RPMI7951 (cell line): ENCODE measurements around the gene USP17L20. TPM values are rescaled to one million over a fixed set of nuclear protein-coding genes. Genes with fewer than 3 reads are reported as not detected.
"Not testable (repeated sequence)": the region's sequence is repeated elsewhere in the genome, so short reads cannot be mapped to it uniquely, and the experiment has no call there.

ENCODE experiments used
- DNase-seq: peaks from one replicate; pipeline ENCODE4 v3.0.0-alpha.2; 2012; ENCODE audit warnings: low read depth
- total RNA-seq: library from RNA; depleted of rRNA; stranded (reverse); fragments of >200 nt; shearing (Covaris generic); gene quantifications from 2 replicates; pipeline ENCODE4 v1.2.3, GENCODE V29; 2014; rRNA removed

Gene USP17L20, protein sequence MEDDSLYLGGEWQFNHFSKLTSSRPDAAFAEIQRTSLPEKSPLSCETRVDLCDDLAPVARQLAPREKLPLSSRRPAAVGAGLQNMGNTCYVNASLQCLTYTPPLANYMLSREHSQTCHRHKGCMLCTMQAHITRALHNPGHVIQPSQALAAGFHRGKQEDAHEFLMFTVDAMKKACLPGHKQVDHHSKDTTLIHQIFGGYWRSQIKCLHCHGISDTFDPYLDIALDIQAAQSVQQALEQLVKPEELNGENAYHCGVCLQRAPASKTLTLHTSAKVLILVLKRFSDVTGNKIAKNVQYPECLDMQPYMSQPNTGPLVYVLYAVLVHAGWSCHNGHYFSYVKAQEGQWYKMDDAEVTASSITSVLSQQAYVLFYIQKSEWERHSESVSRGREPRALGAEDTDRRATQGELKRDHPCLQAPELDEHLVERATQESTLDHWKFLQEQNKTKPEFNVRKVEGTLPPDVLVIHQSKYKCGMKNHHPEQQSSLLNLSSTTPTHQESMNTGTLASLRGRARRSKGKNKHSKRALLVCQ
- not detected in 2 replicates for total RNA-seq

- not testable (repeated sequence) for DNase-seq
Measured at GRCh38 chr4:9257824-9258223, at the start of gene USP17L20. Gene USP17L20 (plus strand): TSS chr4:9258124. CDS start chr4:9258124, 0 bp downstream.

DNA sequence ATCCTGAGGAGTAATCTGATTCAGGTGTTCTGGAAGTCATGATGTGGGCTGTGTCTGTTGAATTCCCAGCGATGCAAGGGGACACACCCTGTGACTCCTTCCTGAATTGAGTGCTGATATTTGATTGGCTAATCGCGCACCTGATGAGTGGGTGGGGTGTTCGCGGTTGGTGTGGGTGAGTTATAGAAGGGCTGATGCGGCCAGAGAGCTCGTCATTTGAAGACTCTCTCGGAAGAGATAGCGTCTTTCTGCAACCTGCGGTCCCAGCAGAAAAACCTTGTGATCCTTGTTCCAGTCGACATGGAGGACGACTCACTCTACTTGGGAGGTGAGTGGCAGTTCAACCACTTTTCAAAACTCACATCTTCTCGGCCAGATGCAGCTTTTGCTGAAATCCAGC is 47.6 kb upstream of the USP17L20 start, which contains the start of gene USP17L10:
USP17L10 (plus strand) TSS at position 301 of the 400 bp plus-strand sequence; CDS start at position 301, 0 bp downstream.
- not testable (repeated sequence) for DNase-seq

DNA sequence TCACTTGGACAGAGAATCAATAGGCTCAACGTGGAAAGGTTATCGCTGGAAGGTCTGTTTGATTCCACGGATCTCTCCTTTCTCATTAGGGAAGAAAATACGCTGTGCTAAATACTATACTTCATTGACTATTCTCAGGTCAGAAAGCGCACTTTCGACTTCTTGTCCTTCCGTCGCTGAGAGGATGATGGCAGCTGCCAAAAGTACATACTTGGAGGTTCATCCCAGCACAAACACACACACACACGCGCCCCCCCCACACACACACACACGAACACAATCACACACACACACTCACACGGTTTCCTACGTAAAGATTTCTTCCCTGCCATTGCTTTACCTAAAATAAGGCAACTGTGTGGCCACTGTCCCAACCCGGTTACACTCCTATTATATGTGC is 43.2 kb upstream of the USP17L20 start:
- not testable (repeated sequence) for DNase-seq

GRCh38 chr4:9215105-9215504 is 42.8 kb upstream of the USP17L20 start, which contains the start of gene USP17L11:
Gene USP17L11 (plus strand): TSS chr4:9215405. CDS start chr4:9215405, 0 bp downstream.
- DNase-seq, result not testable (repeated sequence)

DNA sequence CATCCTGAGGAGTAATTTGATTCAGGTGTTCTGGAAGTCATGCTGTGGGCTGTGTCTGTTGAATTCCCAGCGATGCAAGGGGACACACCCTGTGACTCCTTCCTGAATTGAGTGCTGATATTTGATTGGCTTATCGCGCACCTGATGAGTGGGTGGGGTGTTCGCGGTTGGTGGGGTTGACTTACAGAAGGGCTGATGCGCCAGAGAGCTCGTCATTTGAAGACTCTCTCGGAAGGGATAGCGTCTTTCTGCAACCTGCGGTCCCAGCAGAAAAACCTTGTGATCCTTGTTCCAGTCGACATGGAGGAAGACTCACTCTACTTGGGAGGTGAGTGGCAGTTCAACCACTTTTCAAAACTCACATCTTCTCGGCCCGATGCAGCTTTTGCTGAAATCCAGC is 38.1 kb upstream of the USP17L20 start, which contains the start of gene USP17L12:
USP17L12 (plus strand) TSS at position 301 of the 400 bp plus-strand sequence; CDS start at position 301, 0 bp downstream.
- DNase-seq, result not testable (repeated sequence)

DNA sequence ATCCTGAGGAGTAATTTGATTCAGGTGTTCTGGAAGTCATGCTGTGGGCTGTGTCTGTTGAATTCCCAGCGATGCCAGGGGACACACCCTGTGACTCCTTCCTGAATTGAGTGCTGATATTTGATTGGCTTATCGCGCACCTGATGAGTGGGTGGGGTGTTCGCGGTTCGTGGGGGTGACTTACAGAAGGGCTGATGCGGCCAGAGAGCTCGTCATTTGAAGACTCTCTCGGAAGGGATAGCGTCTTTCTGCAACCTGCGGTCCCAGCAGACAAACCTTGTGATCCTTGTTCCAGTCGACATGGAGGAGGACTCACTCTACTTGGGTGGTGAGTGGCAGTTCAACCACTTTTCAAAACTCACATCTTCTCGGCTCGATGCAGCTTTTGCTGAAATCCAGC is 33.3 kb upstream of the USP17L20 start, which contains the start of gene USP17L13:
USP17L13 (plus strand) TSS at position 301 of the 400 bp plus-strand sequence; CDS start at position 301, 0 bp downstream.
- not testable (repeated sequence) for DNase-seq

DNA sequence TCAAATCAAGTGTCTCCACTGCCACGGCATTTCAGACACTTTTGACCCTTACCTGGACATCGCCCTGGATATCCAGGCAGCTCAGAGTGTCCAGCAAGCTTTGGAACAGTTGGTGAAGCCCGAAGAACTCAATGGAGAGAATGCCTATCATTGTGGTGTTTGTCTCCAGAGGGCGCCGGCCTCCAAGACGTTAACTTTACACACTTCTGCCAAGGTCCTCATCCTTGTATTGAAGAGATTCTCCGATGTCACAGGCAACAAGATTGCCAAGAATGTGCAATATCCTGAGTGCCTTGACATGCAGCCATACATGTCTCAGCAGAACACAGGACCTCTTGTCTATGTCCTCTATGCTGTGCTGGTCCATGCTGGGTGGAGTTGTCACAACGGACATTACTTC is 27.7 kb upstream of the USP17L20 start:
- DNase-seq, result not testable (repeated sequence)

- DNase-seq, result not testable (repeated sequence)
Measured at GRCh38 chr4:9234085-9234484, 23.8 kb upstream of the USP17L20 start, which contains the start of gene USP17L15. Gene USP17L15 (plus strand): TSS chr4:9234385. CDS start chr4:9234385, 0 bp downstream.

GRCh38 chr4:9238461-9238860 is 19.5 kb upstream of the USP17L20 start:
- not testable (repeated sequence) for DNase-seq

DNA sequence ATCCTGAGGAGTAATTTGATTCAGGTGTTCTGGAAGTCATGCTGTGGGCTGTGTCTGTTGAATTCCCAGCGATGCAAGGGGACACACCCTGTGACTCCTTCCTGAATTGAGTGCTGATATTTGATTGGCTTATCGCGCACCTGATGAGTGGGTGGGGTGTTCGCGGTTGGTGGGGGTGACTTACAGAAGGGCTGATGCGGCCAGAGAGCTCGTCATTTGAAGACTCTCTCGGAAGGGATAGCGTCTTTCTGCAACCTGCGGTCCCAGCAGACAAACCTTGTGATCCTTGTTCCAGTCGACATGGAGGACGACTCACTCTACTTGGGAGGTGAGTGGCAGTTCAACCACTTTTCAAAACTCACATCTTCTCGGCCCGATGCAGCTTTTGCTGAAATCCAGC is 14.3 kb upstream of the USP17L20 start, which contains the start of gene USP17L17:
USP17L17 (plus strand) TSS at position 301 of the 400 bp plus-strand sequence; CDS start at position 301, 0 bp downstream.
- not testable (repeated sequence) for DNase-seq

GRCh38 chr4:9247953-9248680 is 9.8 kb upstream of the USP17L20 start, which contains the start of gene USP17L18:
Gene USP17L18 (plus strand): TSS chr4:9248630. CDS start chr4:9248630, 0 bp downstream.
- not testable (repeated sequence) for DNase-seq

GRCh38 chr4:9253078-9253477 is 4.8 kb upstream of the USP17L20 start, which contains the start of gene USP17L19:
Gene USP17L19 (plus strand): TSS chr4:9253378. CDS start chr4:9253378, 0 bp downstream.
- DNase-seq, result not testable (repeated sequence)

- not testable (repeated sequence) for DNase-seq
Measured at GRCh38 chr4:9262572-9262971, 4.6 kb downstream of the USP17L20 start, which contains the start of gene USP17L21. Gene USP17L21 (plus strand): TSS chr4:9262872. CDS start chr4:9262872, 0 bp downstream.

DNA sequence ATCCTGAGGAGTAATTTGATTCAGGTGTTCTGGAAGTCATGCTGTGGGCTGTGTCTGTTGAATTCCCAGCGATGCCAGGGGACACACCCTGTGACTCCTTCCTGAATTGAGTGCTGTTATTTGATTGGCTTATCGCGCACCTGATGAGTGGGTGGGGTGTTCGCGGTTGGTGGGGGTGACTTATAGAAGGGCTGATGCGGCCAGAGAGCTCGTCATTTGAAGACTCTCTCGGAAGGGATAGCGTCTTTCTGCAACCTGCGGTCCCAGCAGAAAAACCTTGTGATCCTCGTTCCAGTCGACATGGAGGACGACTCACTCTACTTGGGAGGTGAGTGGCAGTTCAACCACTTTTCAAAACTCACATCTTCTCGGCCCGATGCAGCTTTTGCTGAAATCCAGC is 9.4 kb downstream of the USP17L20 start, which contains the start of gene USP17L22:
USP17L22 (plus strand) TSS at position 301 of the 400 bp plus-strand sequence; CDS start at position 301, 0 bp downstream.
- not testable (repeated sequence) for DNase-seq

GRCh38 chr4:9271719-9272118 is 13.8 kb downstream of the USP17L20 start:
- DNase-seq, result not testable (repeated sequence)

Other genes with a start within 250 kb of the USP17L20 start
- gene FAM90A26, start 87.7 kb upstream of the USP17L20 start, total RNA-seq, result not detected in 2 replicates
- not detected in 2 replicates for gene USP17L10, start 47.5 kb upstream of the USP17L20 start, total RNA-seq
- gene USP17L11, start 42.7 kb upstream of the USP17L20 start, total RNA-seq, result not detected in 2 replicates
- gene USP17L12, start 38.0 kb upstream of the USP17L20 start, total RNA-seq, result not detected in 2 replicates
- not detected in 2 replicates for gene USP17L13, start 33.2 kb upstream of the USP17L20 start, total RNA-seq
- gene USP17L15, start 23.7 kb upstream of the USP17L20 start, total RNA-seq, result not detected in 2 replicates
- not detected in 2 replicates for gene USP17L17, start 14.2 kb upstream of the USP17L20 start, total RNA-seq
- gene USP17L18, start 9.5 kb upstream of the USP17L20 start, total RNA-seq, result not detected in 2 replicates
- gene USP17L19, start 4.7 kb upstream of the USP17L20 start, total RNA-seq, result not detected in 2 replicates
- gene USP17L21, start 4.7 kb downstream of the USP17L20 start, total RNA-seq, result not detected in 2 replicates
- not detected in 2 replicates for gene USP17L22, start 9.5 kb downstream of the USP17L20 start, total RNA-seq
- gene USP17L24, start 67.0 kb downstream of the USP17L20 start, total RNA-seq, result not detected in 2 replicates
- not detected in 2 replicates for gene USP17L25, start 71.8 kb downstream of the USP17L20 start, total RNA-seq
- not detected in 2 replicates for gene USP17L26, start 76.5 kb downstream of the USP17L20 start, total RNA-seq
- gene USP17L5, start 81.3 kb downstream of the USP17L20 start, total RNA-seq, result not detected in 2 replicates
- gene USP17L27, start 86.0 kb downstream of the USP17L20 start, total RNA-seq, result not detected in 2 replicates
- gene USP17L28, start 90.8 kb downstream of the USP17L20 start, total RNA-seq, result not detected in 2 replicates
- not detected in 2 replicates for gene USP17L29, start 95.5 kb downstream of the USP17L20 start, total RNA-seq
- not detected in 2 replicates for gene USP17L30, start 105.0 kb downstream of the USP17L20 start, total RNA-seq
- gene DEFB131A, start 186.3 kb downstream of the USP17L20 start, total RNA-seq, result not detected in 2 replicates